ENCODE results near the gene CERS6.

- TF ChIP-seq EZH2phosphoT487 (IDR thresholded peaks at IDR 0.05; ENCODE audit: low read depth, severe bottlenecking, unreplicated experiment) (no peak), CTCF (IDR thresholded peaks at IDR 0.05; ENCODE audit: poor library complexity) (no peak), EZH2 (IDR thresholded peaks at IDR 0.05; ENCODE audit: borderline replicate concordance) (no peak)
Observed at GRCh38 chr2:168658706-168659105, 202.6 kb downstream of the CERS6 start.
